Measurements from ENCODE around the gene LSAMP.

LSAMP gene

DNA sequence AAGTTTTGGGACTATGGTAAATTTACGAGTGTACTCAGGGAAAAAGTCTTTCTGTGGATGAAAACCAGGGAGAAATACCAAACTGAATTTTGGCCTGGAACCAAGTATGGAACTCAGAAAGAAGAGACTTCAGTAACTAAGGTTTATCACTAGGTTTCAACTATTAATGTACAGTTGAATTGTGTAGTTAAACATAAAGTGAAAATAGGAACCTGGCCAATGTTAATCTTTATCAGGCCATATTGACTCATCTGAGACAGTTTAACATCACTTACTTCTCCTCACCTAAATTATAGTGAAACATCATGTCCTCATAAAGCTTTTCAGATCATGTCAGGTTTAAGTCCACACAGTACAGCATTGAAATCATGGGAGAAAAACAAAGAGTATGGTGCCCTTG lies 197.7 kb downstream of the LSAMP start:
- no peaks in the 10 kb centered on the region for H3K9me3 ChIP-seq (ENCODE audit: insufficient read depth, low read length, severe bottlenecking)
- no peaks in the 10 kb centered on the region for H4K20me1 ChIP-seq (ENCODE audit: insufficient read depth, low read length)
- no peak overlapping the region for H3K9ac ChIP-seq (ENCODE audit: low read depth, low read length)
- H3K4me3 ChIP-seq (ENCODE audit: low read depth in 1 of 2, low read length in 2 of 2) = no peak overlapping the region
- no peaks in the 10 kb centered on the region for H3K27me3 ChIP-seq (ENCODE audit: insufficient read depth, low read length, poor library complexity)
- no peak overlapping the region for H3K27ac ChIP-seq (ENCODE audit: low read length)
- no peaks in the 10 kb centered on the region for H3K79me2 ChIP-seq (ENCODE audit: insufficient read depth, low read length)
- DNase-seq (no peak), ATAC-seq (ENCODE audit: insufficient read depth, low read depth) (no peak)
- no peaks in the 10 kb centered on the region for H3K4me1 ChIP-seq (ENCODE audit: insufficient read depth, low read length)
- no peak overlapping the region for H3K4me2 ChIP-seq (ENCODE audit: insufficient read depth, low read length)
- no peaks in the 10 kb centered on the region for H3K36me3 ChIP-seq (ENCODE audit: insufficient read depth, low read length)
- no peak overlapping the region for H2AFZ ChIP-seq (ENCODE audit: low read depth, low read length)
- TF ChIP-seq, protein P1, sequence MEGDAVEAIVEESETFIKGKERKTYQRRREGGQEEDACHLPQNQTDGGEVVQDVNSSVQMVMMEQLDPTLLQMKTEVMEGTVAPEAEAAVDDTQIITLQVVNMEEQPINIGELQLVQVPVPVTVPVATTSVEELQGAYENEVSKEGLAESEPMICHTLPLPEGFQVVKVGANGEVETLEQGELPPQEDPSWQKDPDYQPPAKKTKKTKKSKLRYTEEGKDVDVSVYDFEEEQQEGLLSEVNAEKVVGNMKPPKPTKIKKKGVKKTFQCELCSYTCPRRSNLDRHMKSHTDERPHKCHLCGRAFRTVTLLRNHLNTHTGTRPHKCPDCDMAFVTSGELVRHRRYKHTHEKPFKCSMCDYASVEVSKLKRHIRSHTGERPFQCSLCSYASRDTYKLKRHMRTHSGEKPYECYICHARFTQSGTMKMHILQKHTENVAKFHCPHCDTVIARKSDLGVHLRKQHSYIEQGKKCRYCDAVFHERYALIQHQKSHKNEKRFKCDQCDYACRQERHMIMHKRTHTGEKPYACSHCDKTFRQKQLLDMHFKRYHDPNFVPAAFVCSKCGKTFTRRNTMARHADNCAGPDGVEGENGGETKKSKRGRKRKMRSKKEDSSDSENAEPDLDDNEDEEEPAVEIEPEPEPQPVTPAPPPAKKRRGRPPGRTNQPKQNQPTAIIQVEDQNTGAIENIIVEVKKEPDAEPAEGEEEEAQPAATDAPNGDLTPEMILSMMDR (IDR thresholded peaks at IDR 0.05; ENCODE audit: borderline replicate concordance, extremely low read depth, low read length, poor library complexity, severe bottlenecking) = no peak
- no peak for TF ChIP-seq EZH2 (IDR thresholded peaks at IDR 0.05; ENCODE audit: borderline replicate concordance, low read depth, low read length, severe bottlenecking)

DNA sequence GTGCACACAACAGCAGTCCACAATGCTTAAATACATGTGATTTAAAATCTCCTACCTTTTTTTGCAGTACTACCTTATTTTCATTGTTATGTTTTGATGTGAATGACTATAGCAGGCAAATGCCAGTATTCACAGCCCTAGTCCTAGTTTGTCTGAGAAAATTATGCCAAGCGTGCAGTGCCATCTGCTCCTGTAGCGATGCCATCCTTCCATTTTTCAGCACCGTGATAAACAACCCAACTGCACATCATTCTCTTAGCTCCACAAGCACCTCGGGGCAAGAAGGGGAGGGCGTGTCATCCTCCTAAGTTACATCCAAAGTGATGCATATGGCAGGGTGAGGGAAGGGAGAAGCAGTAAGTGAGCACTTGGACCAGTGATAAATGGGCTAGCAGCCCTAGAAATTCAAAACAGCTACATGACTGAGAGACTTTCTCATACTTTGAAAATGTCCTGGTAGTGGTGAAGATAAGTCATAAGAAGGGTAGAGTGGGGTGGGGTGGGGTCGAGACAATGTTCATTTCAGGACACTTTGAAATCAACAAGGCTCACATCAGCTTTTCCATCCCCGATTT lies 198.8 kb downstream of the LSAMP start:
- DNase-seq (no peak), ATAC-seq (ENCODE audit: insufficient read depth, low read depth) (no peak)
- Histone ChIP-seq H3K27me3 (ENCODE audit: insufficient read depth, low read length, poor library complexity) (no peaks in the 10 kb centered on the region), H3K4me2 (ENCODE audit: insufficient read depth, low read length) (no peak overlapping the region), H3K27ac (ENCODE audit: low read length) (no peak overlapping the region), H3K9ac (ENCODE audit: low read depth, low read length) (no peak overlapping the region), H3K9me3 (ENCODE audit: insufficient read depth, low read length, severe bottlenecking) (no peaks in the 10 kb centered on the region), H3K4me3 (ENCODE audit: low read depth in 1 of 2, low read length in 2 of 2) (no peak overlapping the region), H3K79me2 (ENCODE audit: insufficient read depth, low read length) (no peaks in the 10 kb centered on the region), H3K36me3 (ENCODE audit: insufficient read depth, low read length) (no peaks in the 10 kb centered on the region), H2AFZ (ENCODE audit: low read depth, low read length) (no peak overlapping the region), H4K20me1 (ENCODE audit: insufficient read depth, low read length) (no peaks in the 10 kb centered on the region), H3K4me1 (ENCODE audit: insufficient read depth, low read length) (no peaks in the 10 kb centered on the region)
- no peak for TF ChIP-seq EZH2 (IDR thresholded peaks at IDR 0.05; ENCODE audit: borderline replicate concordance, low read depth, low read length, severe bottlenecking)

DNA sequence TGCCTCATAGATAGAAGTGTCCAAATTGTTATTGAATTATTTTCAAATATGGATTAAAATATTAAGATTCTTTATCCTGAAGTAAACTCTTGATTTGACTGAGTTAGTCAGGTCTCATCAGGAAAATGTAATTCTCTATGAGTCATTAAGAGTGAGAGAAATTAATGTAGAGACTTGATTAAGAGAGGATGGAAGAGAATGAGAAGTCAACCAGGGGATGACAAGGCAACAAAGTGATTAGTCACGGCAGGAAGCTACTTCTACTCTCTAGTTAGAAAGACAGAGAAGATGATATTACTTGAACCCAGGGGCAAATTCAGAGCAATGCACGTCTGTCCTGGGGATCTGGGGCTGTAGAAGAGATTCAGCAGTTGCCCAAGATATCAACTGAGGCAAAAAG lies 202.5 kb downstream of the LSAMP start:
- TF ChIP-seq, protein P1 (IDR thresholded peaks at IDR 0.05; ENCODE audit: borderline replicate concordance, extremely low read depth, low read length, poor library complexity, severe bottlenecking) = no peak
- TF ChIP-seq EZH2 (IDR thresholded peaks at IDR 0.05; ENCODE audit: borderline replicate concordance, low read depth, low read length, severe bottlenecking) = no peak
- DNase-seq (no peak), ATAC-seq (ENCODE audit: insufficient read depth, low read depth) (no peak)
- no peaks in the 10 kb centered on the region for H3K79me2 ChIP-seq (ENCODE audit: insufficient read depth, low read length)
- H3K9ac ChIP-seq (ENCODE audit: low read depth, low read length) = no peak overlapping the region
- H3K27me3 ChIP-seq (ENCODE audit: insufficient read depth, low read length, poor library complexity) = no peaks in the 10 kb centered on the region
- no peak overlapping the region for H3K4me3 ChIP-seq (ENCODE audit: low read depth in 1 of 2, low read length in 2 of 2)
- no peaks in the 10 kb centered on the region for H3K4me1 ChIP-seq (ENCODE audit: insufficient read depth, low read length)
- H3K9me3 ChIP-seq (ENCODE audit: insufficient read depth, low read length, severe bottlenecking) = no peaks in the 10 kb centered on the region
- H3K4me2 ChIP-seq (ENCODE audit: insufficient read depth, low read length) = no peak overlapping the region
- H4K20me1 ChIP-seq (ENCODE audit: insufficient read depth, low read length) = no peaks in the 10 kb centered on the region
- no peaks in the 10 kb centered on the region for H3K36me3 ChIP-seq (ENCODE audit: insufficient read depth, low read length)
- H3K27ac ChIP-seq (ENCODE audit: low read length) = no peak overlapping the region
- no peak overlapping the region for H2AFZ ChIP-seq (ENCODE audit: low read depth, low read length)

DNA sequence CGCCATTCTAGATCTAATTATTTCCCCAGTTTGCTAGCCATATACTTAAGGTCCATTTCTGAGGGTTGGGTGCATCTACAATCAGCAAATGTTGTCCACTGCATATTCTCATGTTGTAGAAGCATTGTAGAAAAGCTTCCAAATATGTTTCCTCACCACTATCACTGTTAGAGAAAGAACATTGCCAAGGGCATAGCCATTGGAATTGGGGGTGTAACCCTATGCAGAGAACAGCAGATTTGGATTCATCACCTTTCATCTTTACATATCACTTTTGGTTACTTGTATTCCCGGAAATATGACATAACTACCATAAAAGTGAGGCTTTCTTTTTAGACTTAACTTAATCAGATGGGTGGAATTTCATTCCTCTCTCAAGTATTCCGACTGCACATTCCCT lies 203.6 kb downstream of the LSAMP start:
- Histone ChIP-seq H3K9me3 (ENCODE audit: insufficient read depth, low read length, severe bottlenecking) (no peaks in the 10 kb centered on the region), H3K27ac (ENCODE audit: low read length) (no peak overlapping the region), H4K20me1 (ENCODE audit: insufficient read depth, low read length) (no peaks in the 10 kb centered on the region), H3K36me3 (ENCODE audit: insufficient read depth, low read length) (no peaks in the 10 kb centered on the region), H3K4me3 (ENCODE audit: low read depth in 1 of 2, low read length in 2 of 2) (no peak overlapping the region), H3K4me1 (ENCODE audit: insufficient read depth, low read length) (no peaks in the 10 kb centered on the region), H3K4me2 (ENCODE audit: insufficient read depth, low read length) (no peak overlapping the region), H3K9ac (ENCODE audit: low read depth, low read length) (no peak overlapping the region), H3K27me3 (ENCODE audit: insufficient read depth, low read length, poor library complexity) (no peaks in the 10 kb centered on the region), H3K79me2 (ENCODE audit: insufficient read depth, low read length) (no peaks in the 10 kb centered on the region), H2AFZ (ENCODE audit: low read depth, low read length) (no peak overlapping the region)
- no peak for ATAC-seq (ENCODE audit: insufficient read depth, low read depth)
- TF ChIP-seq, protein P1 (IDR thresholded peaks at IDR 0.05; ENCODE audit: borderline replicate concordance, extremely low read depth, low read length, poor library complexity, severe bottlenecking) = no peak
- TF ChIP-seq EZH2 (IDR thresholded peaks at IDR 0.05; ENCODE audit: borderline replicate concordance, low read depth, low read length, severe bottlenecking) = no peak
- no peak for DNase-seq

All from DND-41 (cell line).